Smooth muscle cell (in vitro differentiated cells): ENCODE data around the gene FAM118B. TPM values are rescaled to one million over a fixed set of nuclear protein-coding genes. Genes with fewer than 3 reads are reported as not detected.

ENCODE experiments used
- DNase-seq: peaks from one replicate; lab custom pipeline; 2025; ENCODE audit not compliant: unreplicated experiment; lab: John Stamatoyannopoulos, UW
- H2AFZ ChIP-seq: fragments of 200-600 bp; sonication (generic); 2 replicates; pipeline ENCODE4 v1.6.0; 2016; ENCODE audit warnings: antibody characterized with exemption, low read depth, mild to moderate bottlenecking
- H3F3A ChIP-seq: fragments of 200-600 bp; sonication (generic); 2 replicates; pipeline ENCODE4 v1.6.0; 2017; ENCODE audit warnings: antibody characterized with exemption, low read depth
- H3K27ac ChIP-seq: fragments of 200-600 bp; sonication (generic); 2 replicates; pipeline ENCODE4 v1.5.1; 2016; ENCODE audit warnings: low read depth, mild to moderate bottlenecking
- H3K27me3 ChIP-seq: fragments of 200-600 bp; sonication (generic); 2 replicates; pipeline ENCODE4 v1.6.1; 2016; ENCODE audit warnings: low read depth, mild to moderate bottlenecking
- H3K36me3 ChIP-seq: fragments of 200-600 bp; sonication (generic); 2 replicates; pipeline ENCODE4 v1.5.1; 2016; ENCODE audit warnings: low read depth
- H3K4me1 ChIP-seq: fragments of 200-600 bp; sonication (generic); 2 replicates; pipeline ENCODE4 v1.5.1; 2016; ENCODE audit warnings: low read depth
- H3K4me2 ChIP-seq: fragments of 200-600 bp; sonication (generic); 2 replicates; pipeline ENCODE4 v1.6.0; 2016; ENCODE audit warnings: mild to moderate bottlenecking
- H3K4me3 ChIP-seq: fragments of 200-600 bp; sonication (generic); 2 replicates; pipeline ENCODE4 v1.5.1; 2016; ENCODE audit warnings: mild to moderate bottlenecking
- H3K79me2 ChIP-seq: fragments of 200-600 bp; sonication (generic); 2 replicates; pipeline ENCODE4 v1.6.0; 2016; ENCODE audit warnings: low read depth, mild to moderate bottlenecking
- H3K9ac ChIP-seq: fragments of 200-600 bp; sonication (generic); 2 replicates; pipeline ENCODE4 v1.6.0; 2016; ENCODE audit warnings: low read depth
- H3K9me3 ChIP-seq: fragments of 200-600 bp; sonication (generic); replicated peaks from 2 replicates; pipeline ENCODE4 v1.5.1; 2016; ENCODE audit warnings: low read depth
- H4K20me1 ChIP-seq: fragments of 200-600 bp; sonication (generic); 2 replicates; pipeline ENCODE4 v1.6.0; 2016; ENCODE audit warnings: low read depth
- CTCF ChIP-seq: fragments of 200-600 bp; sonication (generic); IDR thresholded peaks from 2 replicates; pipeline ENCODE4 v1.5.1; 2017; ENCODE audit warnings: borderline replicate concordance, mild to moderate bottlenecking, antibody characterized with exemption; ENCODE audit not compliant: insufficient read depth, poor library complexity, severe bottlenecking
- WGBS: methylation state at CpG from one replicate; pipeline ENCODE4 v1.1.7; 2016; ENCODE audit warnings: low lambda C conversion rate; 5-methylcytosine and 5-hydroxymethylcytosine counted together
- polyA plus RNA-seq: library from polyadenylated mRNA; unstranded; fragments of >200 nt; fragmentation: Nextera tagmentation; extraction: Ambion mirVana; gene quantifications from 2 replicates; pipeline ENCODE4 v1.2.1, GENCODE V29; 2016
- total RNA-seq: library from RNA; depleted of rRNA; stranded (reverse); fragments of >200 nt; gene quantifications from 2 replicates; pipeline ENCODE4 v1.2.3, GENCODE V29; 2014

Gene FAM118B
- total and polyA plus RNA-seq, 2 experiments from 2014 or later: 14.3 to 26.1 TPM

- Histone ChIP-seq H3K36me3 (no peaks in the 10 kb centered on the region), H3K9ac (peak overlapping the region; percentile 8), H3F3A (no peaks in the 10 kb centered on the region), H4K20me1 (no peaks in the 10 kb centered on the region), H3K4me1 (peaks cover 51% of the 10 kb centered on the region), H3K9me3 (no peaks in the 10 kb centered on the region), H3K4me3 (no peak overlapping the region), H3K27ac (peak overlapping the region; percentile 54), H2AFZ (no peak overlapping the region), H3K27me3 (no peaks in the 10 kb centered on the region), H3K79me2 (no peaks in the 10 kb centered on the region), H3K4me2 (peak overlapping the region; percentile 51)
- WGBS: 87% methylated on average over 9 of the region's 9 CpGs
- no peak for DNase-seq
- TF ChIP-seq CTCF: no peak
These were observed 47.8 kb upstream of the FAM118B start for GRCh38 chr11:126163779-126164178.

- WGBS: 85% methylated on average over 8 of the region's 8 CpGs
These were observed 46.8 kb upstream of the FAM118B start for GRCh38 chr11:126164781-126165180.

GRCh38 chr11:126165311-126165720, 46.3 kb upstream of the FAM118B start:
- WGBS: 73% methylated on average over 9 of the region's 9 CpGs
- H3K36me3 ChIP-seq: no peaks in the 10 kb centered on the region

More at GRCh38 chr11:126164781-126165180, 46.8 kb upstream of the FAM118B start:
- Histone ChIP-seq H3F3A (no peaks in the 10 kb centered on the region), H3K27ac (no peak overlapping the region), H3K36me3 (no peaks in the 10 kb centered on the region), H3K9me3 (no peaks in the 10 kb centered on the region), H3K4me3 (no peak overlapping the region), H3K4me1 (peaks cover 46% of the 10 kb centered on the region), H3K27me3 (no peaks in the 10 kb centered on the region), H3K79me2 (no peaks in the 10 kb centered on the region), H2AFZ (no peak overlapping the region), H4K20me1 (no peaks in the 10 kb centered on the region), H3K9ac (no peak overlapping the region), H3K4me2 (no peak overlapping the region)
- DNase-seq: no peak
- no peak for TF ChIP-seq CTCF

More at GRCh38 chr11:126165311-126165720, 46.3 kb upstream of the FAM118B start:
- no peaks in the 10 kb centered on the region for H4K20me1 ChIP-seq
- TF ChIP-seq CTCF: no peak
- no peak overlapping the region for H3K27ac ChIP-seq
- H3K79me2 ChIP-seq: no peaks in the 10 kb centered on the region
- H3K4me1 ChIP-seq: peaks cover 41% of the 10 kb centered on the region
- no peak overlapping the region for H3K4me3 ChIP-seq
- H3K9ac ChIP-seq: no peak overlapping the region
- H3K9me3 ChIP-seq: no peaks in the 10 kb centered on the region
- H2AFZ ChIP-seq: no peak overlapping the region
- no peak for DNase-seq
- H3K4me2 ChIP-seq: no peak overlapping the region
- no peaks in the 10 kb centered on the region for H3F3A ChIP-seq
- no peaks in the 10 kb centered on the region for H3K27me3 ChIP-seq
